HEK293T (cell line): ENCODE measurements around the gene PTPRO.

ENCODE experiments used
- ARNT ChIP-seq: fragments of 450-650 bp; IDR thresholded peaks from 2 replicates; pipeline ENCODE4 v1.6.1; 2017; ENCODE audit warnings: mild to moderate bottlenecking
- BHLHE40 ChIP-seq: fragments of 450-650 bp; IDR thresholded peaks from 2 replicates; pipeline ENCODE4 v1.6.1; 2016; ENCODE audit warnings: mild to moderate bottlenecking, moderate library complexity, borderline replicate concordance
- CTBP1 ChIP-seq: fragments of 450-650 bp; IDR thresholded peaks from 2 replicates; pipeline ENCODE4 v1.6.1; 2016; ENCODE audit warnings: borderline replicate concordance
- FOXA1 ChIP-seq: fragments of 450-650 bp; IDR thresholded peaks from 2 replicates; pipeline ENCODE4 v1.6.1; 2016; ENCODE audit warnings: mild to moderate bottlenecking
- HDGF ChIP-seq: fragments of 450-650 bp; IDR thresholded peaks from 2 replicates; pipeline ENCODE4 v1.6.1; 2017; ENCODE audit warnings: antibody characterized with exemption, borderline replicate concordance
- L3MBTL2 ChIP-seq: fragments of 450-650 bp; conservative IDR thresholded peaks from 2 replicates; pipeline ENCODE4 v1.6.1; 2016; ENCODE audit warnings: mild to moderate bottlenecking
- NFRKB ChIP-seq: fragments of 450-650 bp; IDR thresholded peaks from 2 replicates; pipeline ENCODE4 v1.6.1; 2016; ENCODE audit warnings: mild to moderate bottlenecking, moderate library complexity
- SP1 ChIP-seq: fragments of 450-650 bp; IDR thresholded peaks from 2 replicates; pipeline ENCODE4 v1.6.1; 2017
- ZNF384 ChIP-seq: fragments of 450-650 bp; IDR thresholded peaks from 2 replicates; pipeline ENCODE4 v1.6.1; 2016

DNA sequence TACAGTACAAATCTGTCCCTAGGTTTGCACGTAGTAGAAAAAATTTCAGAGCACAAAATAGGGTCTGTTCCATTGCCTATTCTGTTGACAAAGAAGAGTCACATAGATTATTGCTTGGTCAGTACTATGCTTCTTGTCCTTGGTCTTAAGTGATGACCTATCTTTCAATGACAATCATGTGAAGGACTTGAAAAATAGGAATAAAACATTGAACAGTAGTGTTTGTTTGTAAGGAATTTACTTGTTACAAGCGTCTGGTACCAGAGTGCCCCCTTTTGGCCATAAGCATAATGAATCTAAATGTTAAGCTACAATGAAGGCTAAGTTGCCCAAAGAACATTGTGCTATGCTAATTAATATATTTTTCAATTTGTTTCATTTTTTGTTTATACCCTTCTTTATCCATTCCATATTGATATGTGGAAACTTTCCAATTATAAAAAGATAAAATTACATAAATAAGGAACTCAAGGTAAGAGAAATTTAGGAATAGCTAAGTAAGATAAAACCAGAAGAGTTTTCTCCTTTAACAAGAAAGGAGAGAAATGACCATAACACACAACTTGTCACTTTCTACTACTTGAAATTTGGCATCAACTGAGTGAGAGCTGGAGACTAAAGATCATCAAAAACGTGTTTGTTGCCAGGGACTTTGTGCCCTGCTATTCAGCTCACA lies 262.2 kb downstream of the PTPRO start:
- TF ChIP-seq ARNT (no peak), L3MBTL2 (no peak), BHLHE40 (no peak), CTBP1 (no peak), FOXA1 (no peak), ZNF384 (no peak), HDGF (no peak), SP1 (no peak), NFRKB (no peak)
